ENCODE data around the gene SORT1. TPM values are rescaled to one million over a fixed set of nuclear protein-coding genes. Genes with fewer than 3 reads are reported as not detected.

SORT1 gene
- total RNA-seq, 6 experiments from 2014 or later = 51.6 to 78.4 (median 58.5) TPM

DNA sequence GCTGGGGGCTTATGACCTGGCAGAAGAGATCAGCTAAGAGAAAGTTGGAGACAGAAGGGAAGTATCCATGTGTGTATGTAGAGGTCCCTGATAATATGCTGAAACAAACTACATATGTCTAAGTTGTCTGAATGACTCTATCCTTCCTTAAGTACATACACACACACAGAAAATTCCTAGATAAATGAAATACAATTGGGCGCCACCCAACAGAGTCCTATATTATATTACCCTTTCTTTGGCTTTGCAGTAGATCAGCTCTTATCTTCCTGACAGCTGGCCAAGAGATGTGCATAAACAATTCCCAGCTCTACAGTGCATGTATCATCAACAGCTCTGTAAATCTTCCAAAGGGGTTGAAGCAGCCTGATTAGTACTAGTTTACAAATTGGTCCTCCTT is 40.1 kb downstream of the SORT1 start:
- Mint-ChIP-seq H3K4me3 (no peak overlapping the region), H3K9me3 (no peaks in the 10 kb centered on the region), H3K27me3 (ENCODE audit: insufficient read depth) (peaks cover 1% of the 10 kb centered on the region; the same call in 1 of the 2 replicates), H3K4me1 (ENCODE audit: low read depth) (peaks cover 19% of the 10 kb centered on the region), H3K27ac (no peak overlapping the region), H3K36me3 (ENCODE audit: low read depth) (no peaks in the 10 kb centered on the region)
- DNase-seq = no peak
- TF ChIP-seq, protein P1, sequence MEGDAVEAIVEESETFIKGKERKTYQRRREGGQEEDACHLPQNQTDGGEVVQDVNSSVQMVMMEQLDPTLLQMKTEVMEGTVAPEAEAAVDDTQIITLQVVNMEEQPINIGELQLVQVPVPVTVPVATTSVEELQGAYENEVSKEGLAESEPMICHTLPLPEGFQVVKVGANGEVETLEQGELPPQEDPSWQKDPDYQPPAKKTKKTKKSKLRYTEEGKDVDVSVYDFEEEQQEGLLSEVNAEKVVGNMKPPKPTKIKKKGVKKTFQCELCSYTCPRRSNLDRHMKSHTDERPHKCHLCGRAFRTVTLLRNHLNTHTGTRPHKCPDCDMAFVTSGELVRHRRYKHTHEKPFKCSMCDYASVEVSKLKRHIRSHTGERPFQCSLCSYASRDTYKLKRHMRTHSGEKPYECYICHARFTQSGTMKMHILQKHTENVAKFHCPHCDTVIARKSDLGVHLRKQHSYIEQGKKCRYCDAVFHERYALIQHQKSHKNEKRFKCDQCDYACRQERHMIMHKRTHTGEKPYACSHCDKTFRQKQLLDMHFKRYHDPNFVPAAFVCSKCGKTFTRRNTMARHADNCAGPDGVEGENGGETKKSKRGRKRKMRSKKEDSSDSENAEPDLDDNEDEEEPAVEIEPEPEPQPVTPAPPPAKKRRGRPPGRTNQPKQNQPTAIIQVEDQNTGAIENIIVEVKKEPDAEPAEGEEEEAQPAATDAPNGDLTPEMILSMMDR (IDR thresholded peaks at IDR 0.05) = no peak

DNA sequence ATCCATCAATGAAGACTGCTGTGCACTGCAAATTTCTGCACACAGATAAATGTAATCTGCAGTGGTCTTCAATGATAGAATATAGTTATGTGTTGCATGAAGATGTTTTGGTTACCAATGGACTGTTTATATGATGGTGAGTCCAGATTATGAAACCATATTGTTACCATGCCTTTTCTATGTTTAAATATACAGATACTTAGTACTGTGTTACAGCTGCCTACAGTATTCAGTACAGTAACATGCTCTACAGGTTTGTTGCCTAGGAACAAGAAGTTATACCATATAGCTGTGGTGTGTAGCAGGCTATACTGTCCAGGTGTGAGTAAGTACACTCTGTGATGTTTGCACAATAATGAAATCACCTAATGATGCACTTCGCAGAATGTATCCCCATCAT is 40.8 kb downstream of the SORT1 start:
- H3K36me3 Mint-ChIP-seq (ENCODE audit: low read depth) = no peaks in the 10 kb centered on the region
- TF ChIP-seq, protein P1 (IDR thresholded peaks at IDR 0.05) = no peak
- H3K4me1 Mint-ChIP-seq (ENCODE audit: low read depth) = peaks cover 14% of the 10 kb centered on the region
- no peak overlapping the region for H3K27ac Mint-ChIP-seq
- DNase-seq = no peak
- no peak overlapping the region for H3K4me3 Mint-ChIP-seq
- H3K27me3 Mint-ChIP-seq (ENCODE audit: insufficient read depth) = peaks cover 1% of the 10 kb centered on the region; the same call in 1 of the 2 replicates
- H3K9me3 Mint-ChIP-seq = no peaks in the 10 kb centered on the region

DNA sequence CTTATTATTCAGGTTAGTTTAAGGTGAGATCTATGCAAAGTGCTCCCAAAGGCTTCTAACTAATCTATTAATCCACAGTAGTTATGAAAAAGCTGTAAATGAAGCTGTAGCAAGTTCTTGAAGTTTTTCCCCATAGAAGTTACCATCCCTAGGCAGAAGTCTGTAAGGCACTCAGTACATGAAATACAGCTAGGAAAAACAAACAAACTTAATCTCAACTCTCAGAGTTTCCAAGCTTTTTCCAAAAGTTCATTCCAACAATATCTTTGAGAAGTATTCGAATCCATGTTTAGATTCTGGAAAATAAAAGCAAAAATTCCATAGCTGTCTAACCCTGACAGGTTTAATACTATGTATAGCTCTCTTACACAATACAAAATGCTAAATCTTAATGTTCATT is 41.2 kb downstream of the SORT1 start:
- DNase-seq = no peak
- H3K27ac Mint-ChIP-seq = no peak overlapping the region
- no peak overlapping the region for H3K4me3 Mint-ChIP-seq

DNA sequence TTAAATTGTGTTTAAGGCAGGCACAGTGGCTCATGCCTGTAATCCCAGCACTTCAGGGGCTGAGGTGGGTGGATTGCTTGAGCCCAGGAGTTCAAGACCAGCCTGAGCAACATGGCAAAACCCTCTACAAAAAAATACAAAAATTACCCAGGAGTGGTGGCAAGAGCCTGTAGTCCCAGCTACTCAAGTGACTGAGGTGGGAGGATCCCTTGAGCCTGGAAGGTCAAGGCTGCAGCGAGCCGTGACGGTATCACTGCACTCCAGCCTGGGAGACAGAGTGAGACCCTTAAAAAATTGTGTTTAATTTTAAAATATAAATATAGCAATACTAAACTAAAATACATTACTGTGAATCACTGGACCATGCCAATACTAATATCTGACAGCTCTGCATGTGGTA is 42.8 kb downstream of the SORT1 start:
- H3K27ac Mint-ChIP-seq = no peak overlapping the region
- no peaks in the 10 kb centered on the region for H3K4me1 Mint-ChIP-seq (ENCODE audit: low read depth)
- DNase-seq = no peak
- TF ChIP-seq, protein P1 (IDR thresholded peaks at IDR 0.05) = no peak
- no peaks in the 10 kb centered on the region for H3K36me3 Mint-ChIP-seq (ENCODE audit: low read depth)
- H3K9me3 Mint-ChIP-seq = no peaks in the 10 kb centered on the region
- no peaks in the 10 kb centered on the region for H3K27me3 Mint-ChIP-seq (ENCODE audit: insufficient read depth)
- no peak overlapping the region for H3K4me3 Mint-ChIP-seq

More for the DNA sequence above, 41.2 kb downstream of the SORT1 start:
- Mint-ChIP-seq H3K9me3 (no peaks in the 10 kb centered on the region), H3K4me1 (ENCODE audit: low read depth) (peaks cover 9% of the 10 kb centered on the region), H3K27me3 (ENCODE audit: insufficient read depth) (peaks cover 1% of the 10 kb centered on the region; the same call in 1 of the 2 replicates), H3K36me3 (ENCODE audit: low read depth) (no peaks in the 10 kb centered on the region)
- TF ChIP-seq, protein P1 (IDR thresholded peaks at IDR 0.05) = no peak

DNA sequence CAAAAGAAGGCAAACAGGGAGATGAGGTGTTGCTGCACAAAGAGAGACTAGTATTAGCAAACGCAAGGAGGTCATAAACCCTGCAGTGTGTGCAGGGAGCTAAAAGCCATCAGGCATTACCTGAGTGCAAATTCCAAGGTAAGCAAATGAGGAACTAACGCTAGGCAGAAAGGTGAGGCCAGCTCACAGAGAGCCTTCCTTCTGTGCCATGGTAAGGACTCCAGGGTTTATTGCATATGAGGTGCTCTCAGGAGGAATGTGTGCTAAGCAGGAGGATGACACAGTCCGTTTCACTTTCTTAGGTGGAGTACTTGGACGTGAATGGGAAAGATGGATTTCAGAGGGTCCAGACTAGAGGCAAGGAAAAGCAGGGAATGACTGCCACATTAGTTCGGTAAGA is 46.3 kb downstream of the SORT1 start:
- no peak overlapping the region for H3K27ac Mint-ChIP-seq
- H3K4me3 Mint-ChIP-seq = no peak overlapping the region
- no peaks in the 10 kb centered on the region for H3K4me1 Mint-ChIP-seq (ENCODE audit: low read depth)
- TF ChIP-seq, protein P1 (IDR thresholded peaks at IDR 0.05) = no peak
- H3K9me3 Mint-ChIP-seq = no peaks in the 10 kb centered on the region
- DNase-seq = no peak
- no peaks in the 10 kb centered on the region; the same call in 1 of the 2 replicates for H3K27me3 Mint-ChIP-seq (ENCODE audit: insufficient read depth)
- no peaks in the 10 kb centered on the region for H3K36me3 Mint-ChIP-seq (ENCODE audit: low read depth)

DNA sequence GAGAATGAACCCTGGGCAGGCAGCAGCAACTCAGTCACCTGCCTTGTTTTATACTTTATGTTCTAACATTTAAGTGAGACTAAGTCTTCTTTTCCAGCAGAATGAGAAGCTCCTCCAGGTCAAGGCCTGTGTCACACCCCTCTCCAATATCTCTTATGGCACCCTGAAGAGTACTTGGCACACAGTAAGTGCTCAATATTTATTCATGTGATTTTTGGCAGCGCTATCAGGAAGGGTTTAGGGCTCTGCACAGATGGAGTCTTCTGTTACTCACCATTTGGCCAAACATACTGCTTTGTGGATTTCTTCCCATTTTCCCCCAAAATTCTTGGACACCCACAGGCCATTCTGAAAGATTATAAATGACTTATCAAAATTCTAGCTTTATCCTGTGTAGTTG is 47.1 kb downstream of the SORT1 start:
- no peak overlapping the region for H3K4me3 Mint-ChIP-seq

More for the DNA sequence above, 47.1 kb downstream of the SORT1 start:
- Mint-ChIP-seq H3K27ac (no peak overlapping the region), H3K9me3 (no peaks in the 10 kb centered on the region), H3K4me1 (ENCODE audit: low read depth) (no peaks in the 10 kb centered on the region), H3K27me3 (ENCODE audit: insufficient read depth) (no peaks in the 10 kb centered on the region; the same call in 1 of the 2 replicates), H3K36me3 (ENCODE audit: low read depth) (no peaks in the 10 kb centered on the region)
- no peak for DNase-seq
- TF ChIP-seq, protein P1 (IDR thresholded peaks at IDR 0.05) = no peak

Data from HFFc6 (cell line).